Skeletal muscle satellite cell (primary cell): ENCODE data around the gene REN.

Experiments
- H3K27me3 ChIP-seq: 2 replicates; pipeline ENCODE4 v1.7.0; 2013; ENCODE audit warnings: low read length; ENCODE audit not compliant: control insufficient read depth, insufficient read depth
- H3K36me3 ChIP-seq: 2 replicates; pipeline ENCODE4 v1.7.0; 2013; ENCODE audit warnings: mild to moderate bottlenecking, control low read depth, low read length; ENCODE audit not compliant: insufficient read depth
- H3K4me1 ChIP-seq: 2 replicates; pipeline ENCODE4 v1.7.0; 2013; ENCODE audit warnings: low read length; ENCODE audit not compliant: control insufficient read depth, insufficient read depth
- H3K4me2 ChIP-seq: 2 replicates; pipeline ENCODE4 v1.7.0; 2013; ENCODE audit warnings: mild to moderate bottlenecking, low read length
- H3K4me3 ChIP-seq: 2 replicates; pipeline ENCODE4 v1.7.0; 2013; ENCODE audit warnings: low read length
- H3K9ac ChIP-seq: 2 replicates; pipeline ENCODE4 v1.7.0; 2013; ENCODE audit warnings: mild to moderate bottlenecking, low read depth, low read length, moderate library complexity
- H3K9me3 ChIP-seq: replicated peaks from 2 replicates; pipeline ENCODE4 v1.7.0; 2013; ENCODE audit warnings: mild to moderate bottlenecking, control low read depth, low read length

Gene REN

GRCh38 chr1:204141131-204141530, 25.0 kb downstream of the REN start:
- Histone ChIP-seq H3K27me3 (peaks cover 39% of the 10 kb centered on the region), H3K9ac (no peak overlapping the region), H3K36me3 (no peaks in the 10 kb centered on the region), H3K4me1 (no peaks in the 10 kb centered on the region), H3K9me3 (no peaks in the 10 kb centered on the region), H3K4me2 (no peak overlapping the region), H3K4me3 (no peak overlapping the region)

GRCh38 chr1:204139952-204140351, 26.2 kb downstream of the REN start:
- Histone ChIP-seq H3K36me3 (no peaks in the 10 kb centered on the region), H3K4me1 (no peaks in the 10 kb centered on the region), H3K4me2 (no peak overlapping the region), H3K4me3 (no peak overlapping the region), H3K27me3 (peaks cover 27% of the 10 kb centered on the region), H3K9ac (no peak overlapping the region), H3K9me3 (no peaks in the 10 kb centered on the region)

- Histone ChIP-seq H3K4me2 (no peak overlapping the region), H3K4me3 (no peak overlapping the region), H3K9me3 (no peaks in the 10 kb centered on the region), H3K36me3 (no peaks in the 10 kb centered on the region), H3K27me3 (peaks cover 25% of the 10 kb centered on the region), H3K9ac (no peak overlapping the region), H3K4me1 (no peaks in the 10 kb centered on the region)
Measured at GRCh38 chr1:204139088-204139487, 27.0 kb downstream of the REN start.

GRCh38 chr1:204136814-204137213, 29.3 kb downstream of the REN start:
- Histone ChIP-seq H3K9ac (no peak overlapping the region), H3K4me1 (no peaks in the 10 kb centered on the region), H3K9me3 (no peaks in the 10 kb centered on the region), H3K4me3 (no peak overlapping the region), H3K36me3 (no peaks in the 10 kb centered on the region), H3K27me3 (peaks cover 15% of the 10 kb centered on the region), H3K4me2 (no peak overlapping the region)

- Histone ChIP-seq H3K9me3 (no peaks in the 10 kb centered on the region), H3K27me3 (peaks cover 5% of the 10 kb centered on the region), H3K4me3 (no peak overlapping the region), H3K9ac (no peak overlapping the region), H3K4me1 (peaks cover 24% of the 10 kb centered on the region), H3K36me3 (no peaks in the 10 kb centered on the region), H3K4me2 (no peak overlapping the region)
Measured at GRCh38 chr1:204134103-204134502, 32.0 kb downstream of the REN start.

- Histone ChIP-seq H3K36me3 (no peaks in the 10 kb centered on the region), H3K27me3 (peaks cover under 1% of the 10 kb centered on the region), H3K4me2 (no peak overlapping the region), H3K4me3 (no peak overlapping the region), H3K9ac (no peak overlapping the region), H3K9me3 (no peaks in the 10 kb centered on the region), H3K4me1 (peaks cover 28% of the 10 kb centered on the region)
Measured at GRCh38 chr1:204132718-204133117, 33.4 kb downstream of the REN start.

- Histone ChIP-seq H3K4me2 (no peak overlapping the region), H3K36me3 (no peaks in the 10 kb centered on the region), H3K27me3 (no peaks in the 10 kb centered on the region), H3K4me1 (peaks cover 33% of the 10 kb centered on the region), H3K9me3 (no peaks in the 10 kb centered on the region), H3K9ac (no peak overlapping the region), H3K4me3 (no peak overlapping the region)
Measured at GRCh38 chr1:204131978-204132377, 34.2 kb downstream of the REN start.

GRCh38 chr1:204130981-204131892, 34.9 kb downstream of the REN start:
- H3K4me1 ChIP-seq: peaks cover 37% of the 10 kb centered on the region
- H3K9me3 ChIP-seq: no peaks in the 10 kb centered on the region
- H3K9ac ChIP-seq: peak overlapping the region; percentile 37
- no peaks in the 10 kb centered on the region for H3K27me3 ChIP-seq
- peaks cover 4% of the 10 kb centered on the region for H3K36me3 ChIP-seq
- H3K4me3 ChIP-seq: no peak overlapping the region
- H3K4me2 ChIP-seq: peak overlapping the region; percentile 52

GRCh38 chr1:204130178-204130577, 36.0 kb downstream of the REN start:
- Histone ChIP-seq H3K4me1 (peaks cover 37% of the 10 kb centered on the region), H3K4me3 (no peak overlapping the region)

GRCh38 chr1:204128964-204129896, 36.9 kb downstream of the REN start:
- Histone ChIP-seq H3K27me3 (no peaks in the 10 kb centered on the region), H3K9ac (peak overlapping the region; percentile 20), H3K4me3 (peak overlapping the region; percentile 24), H3K4me2 (peak overlapping the region; percentile 49), H3K4me1 (peaks cover 37% of the 10 kb centered on the region), H3K9me3 (no peaks in the 10 kb centered on the region), H3K36me3 (peaks cover 11% of the 10 kb centered on the region)

More at GRCh38 chr1:204130178-204130577, 36.0 kb downstream of the REN start:
- Histone ChIP-seq H3K9me3 (no peaks in the 10 kb centered on the region), H3K4me2 (peak overlapping the region; percentile 52), H3K36me3 (peaks cover 4% of the 10 kb centered on the region), H3K27me3 (no peaks in the 10 kb centered on the region), H3K9ac (no peak overlapping the region)

- no peaks in the 10 kb centered on the region for H3K27me3 ChIP-seq
- H3K9ac ChIP-seq: peak overlapping the region; percentile 20
- no peak overlapping the region for H3K4me3 ChIP-seq
- peaks cover 37% of the 10 kb centered on the region for H3K4me1 ChIP-seq
- peaks cover 15% of the 10 kb centered on the region for H3K36me3 ChIP-seq
- H3K4me2 ChIP-seq: peak overlapping the region; percentile 49
- H3K9me3 ChIP-seq: no peaks in the 10 kb centered on the region
Measured at GRCh38 chr1:204128464-204128963, 37.6 kb downstream of the REN start.
